Measurements from ENCODE around the gene TSC1. TPM values are rescaled to one million over a fixed set of nuclear protein-coding genes. Genes with fewer than 3 reads are reported as not detected.

Gene TSC1
- total RNA-seq, 4 donors from 2014 or later: 36.7 to 45.3 (median 39.7) TPM

DNA sequence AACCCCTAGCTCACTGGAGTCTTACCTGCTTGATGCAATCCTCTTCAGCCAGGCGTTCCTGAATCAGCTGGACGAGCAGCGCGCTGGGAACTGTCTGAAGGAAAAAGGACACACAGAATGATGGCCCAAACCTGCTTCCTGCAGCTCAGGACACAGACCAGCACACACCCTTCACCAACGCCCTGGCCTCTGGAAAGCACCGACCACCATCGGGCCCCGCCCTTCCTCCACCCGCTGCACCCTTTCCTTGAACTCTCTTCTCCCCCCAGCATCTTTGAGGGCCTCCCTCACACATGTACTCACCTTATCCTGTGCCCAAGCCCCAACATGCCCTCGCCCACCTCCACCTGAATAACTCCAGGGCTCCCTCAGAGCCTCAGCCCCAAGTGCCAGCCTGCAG is 89.6 kb downstream of the TSC1 start:
- no peaks in the 10 kb centered on the region for H3K4me1 ChIP-seq
- DNase-seq (no peak), ATAC-seq (no peak)
- H3K36me3 ChIP-seq: no peaks in the 10 kb centered on the region
- intact Hi-C loops (cut with DNase I; ENCODE audit: low total_unique reads): no loop called here
- H3K4me3 ChIP-seq: no peak overlapping the region
- no peaks in the 10 kb centered on the region for H3K9me3 ChIP-seq
- no peaks in the 10 kb centered on the region for H3K27me3 ChIP-seq
- in situ Hi-C loops (cut with MboI; ENCODE audit: low sequenced_read_pairs in 4 of 4): no loop called here
- H3K27ac ChIP-seq: no peak overlapping the region
- no peak for TF ChIP-seq POLR2A (IDR thresholded peaks at IDR 0.05)
- TF ChIP-seq CTCF (IDR thresholded peaks at IDR 0.05 in 4 of 5, conservative IDR thresholded peaks at IDR 0.05 in 1 of 5): no peak

- no peaks in the 10 kb centered on the region for H3K9me3 ChIP-seq
- intact Hi-C loops (cut with DNase I; ENCODE audit: low total_unique reads): no loop called here
- in situ Hi-C loops (cut with MboI; ENCODE audit: low sequenced_read_pairs in 4 of 4): no loop called here
- H3K27ac ChIP-seq: no peak overlapping the region
- ATAC-seq (no peak), DNase-seq (no peak)
- no peaks in the 10 kb centered on the region for H3K36me3 ChIP-seq
- no peaks in the 10 kb centered on the region for H3K4me1 ChIP-seq
- H3K4me3 ChIP-seq: no peak overlapping the region
- TF ChIP-seq POLR2A (IDR thresholded peaks at IDR 0.05): no peak
- no peak for TF ChIP-seq CTCF (IDR thresholded peaks at IDR 0.05 in 4 of 5, conservative IDR thresholded peaks at IDR 0.05 in 1 of 5)
- peaks cover 0 to 3% (median 0%) of the 10 kb centered on the region in 3 donors for H3K27me3 ChIP-seq
Observed at GRCh38 chr9:132853482-132853881, 90.9 kb downstream of the TSC1 start.

DNA sequence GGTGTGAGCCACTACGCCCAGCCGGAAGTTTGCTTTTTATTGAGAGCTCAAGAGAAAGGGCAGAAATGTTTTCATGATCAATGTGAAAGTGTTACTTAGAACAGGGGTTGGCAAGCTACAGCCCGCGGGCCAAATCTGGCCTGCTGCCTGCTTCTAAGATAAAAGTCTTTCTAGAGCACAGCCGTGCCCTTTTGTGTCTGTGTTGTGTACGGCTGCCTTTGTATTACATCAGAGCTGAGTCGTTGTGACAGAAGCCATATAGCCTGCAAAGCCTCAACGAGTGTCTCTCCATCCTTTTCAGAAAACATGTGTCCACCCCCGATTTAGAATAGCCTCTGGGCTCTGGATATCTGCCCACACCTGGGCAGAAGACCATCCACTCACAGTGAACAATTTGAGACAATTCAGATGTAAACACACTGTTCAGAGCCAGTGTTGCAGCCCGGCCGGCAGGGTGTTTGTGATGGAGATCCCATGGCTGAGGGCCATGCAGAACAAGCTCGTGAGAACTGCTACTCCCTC is 95.2 kb downstream of the TSC1 start:
- in situ Hi-C loops (cut with MboI; ENCODE audit: low sequenced_read_pairs in 4 of 4) (no loop called here), intact Hi-C loops (cut with DNase I; ENCODE audit: low total_unique reads) (no loop called here)
- Histone ChIP-seq H3K9me3 (no peaks in the 10 kb centered on the region), H3K4me3 (no peak overlapping the region), H3K27me3 (peaks cover 0 to 3% (median 0%) of the 10 kb centered on the region in 3 donors), H3K36me3 (no peaks in the 10 kb centered on the region), H3K4me1 (no peaks in the 10 kb centered on the region), H3K27ac (no peak overlapping the region)
- no peak for ATAC-seq
- DNase-seq: no peak
- TF ChIP-seq POLR2A (IDR thresholded peaks at IDR 0.05) (no peak), CTCF (IDR thresholded peaks at IDR 0.05 in 4 of 5, conservative IDR thresholded peaks at IDR 0.05 in 1 of 5) (no peak)

- Histone ChIP-seq H3K9me3 (no peaks in the 10 kb centered on the region), H3K27ac (no peak overlapping the region), H3K4me3 (no peak overlapping the region), H3K4me1 (no peaks in the 10 kb centered on the region), H3K36me3 (no peaks in the 10 kb centered on the region), H3K27me3 (peaks cover 0 to 3% (median 0%) of the 10 kb centered on the region in 3 donors)
- DNase-seq (no peak), ATAC-seq (no peak)
- in situ Hi-C loops (cut with MboI; ENCODE audit: low sequenced_read_pairs in 4 of 4): no loop called here
- intact Hi-C loops (cut with DNase I; ENCODE audit: low total_unique reads): no loop called here
- TF ChIP-seq POLR2A (IDR thresholded peaks at IDR 0.05) (no peak), CTCF (IDR thresholded peaks at IDR 0.05 in 4 of 5, conservative IDR thresholded peaks at IDR 0.05 in 1 of 5) (no peak)
Observed at GRCh38 chr9:132846918-132847515, 97.4 kb downstream of the TSC1 start.

Measured in gastrocnemius medialis (tissue), 4 donors.